GM11168 (cell line): ENCODE measurements around the gene SF3A2.

Experiments used
- in situ Hi-C: fragments of 300-500 bp; cut with MboI; formaldehyde crosslinking; loops from one replicate; pipeline ENCODE4 v1.12.0; 2022; ENCODE audit warnings: low sequenced_read_pairs; ENCODE audit not compliant: unreplicated experiment

Gene SF3A2

DNA sequence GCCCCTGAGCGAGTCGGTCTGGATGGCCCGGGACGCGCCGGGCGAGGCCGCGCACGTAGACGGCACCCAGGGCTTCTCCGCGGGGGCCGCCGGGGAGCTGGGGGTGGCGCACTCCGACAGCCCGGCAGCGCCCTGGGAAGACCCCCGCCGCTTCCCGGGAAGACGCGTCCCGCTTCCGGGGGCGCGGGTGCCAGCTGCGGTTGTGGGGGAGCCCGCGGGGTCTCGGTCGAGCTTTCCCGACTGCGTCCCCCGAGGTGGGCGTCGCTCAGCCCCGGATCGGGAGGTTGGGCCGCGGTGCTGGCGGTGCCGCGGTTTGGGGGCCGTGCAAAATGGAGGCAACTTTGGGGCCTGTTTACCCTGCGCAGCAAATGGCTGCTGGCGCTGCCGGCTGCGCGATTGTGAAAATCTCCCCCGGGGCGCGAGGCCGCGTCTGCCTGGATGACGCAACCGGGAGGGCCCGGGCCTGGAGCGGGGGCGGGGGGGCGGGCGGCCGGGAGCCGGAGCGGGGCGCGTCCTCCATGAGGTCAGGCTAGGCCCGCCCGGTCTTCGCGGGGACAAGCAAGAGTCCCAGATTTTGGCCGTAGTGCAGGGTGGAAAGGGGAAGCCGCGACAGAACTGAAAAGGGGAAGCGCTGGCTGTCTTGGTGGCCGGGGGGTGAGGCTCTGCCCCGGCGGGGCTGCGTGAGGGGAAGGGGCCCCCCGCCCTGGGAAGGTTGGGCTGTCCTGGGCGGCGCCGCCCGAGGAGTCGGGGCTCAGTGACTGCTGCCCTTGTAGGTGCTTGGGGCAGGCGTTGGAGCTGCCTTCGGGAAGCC, 34.0 kb downstream of the SF3A2 start:
- in situ Hi-C loops, result no loop called here

DNA sequence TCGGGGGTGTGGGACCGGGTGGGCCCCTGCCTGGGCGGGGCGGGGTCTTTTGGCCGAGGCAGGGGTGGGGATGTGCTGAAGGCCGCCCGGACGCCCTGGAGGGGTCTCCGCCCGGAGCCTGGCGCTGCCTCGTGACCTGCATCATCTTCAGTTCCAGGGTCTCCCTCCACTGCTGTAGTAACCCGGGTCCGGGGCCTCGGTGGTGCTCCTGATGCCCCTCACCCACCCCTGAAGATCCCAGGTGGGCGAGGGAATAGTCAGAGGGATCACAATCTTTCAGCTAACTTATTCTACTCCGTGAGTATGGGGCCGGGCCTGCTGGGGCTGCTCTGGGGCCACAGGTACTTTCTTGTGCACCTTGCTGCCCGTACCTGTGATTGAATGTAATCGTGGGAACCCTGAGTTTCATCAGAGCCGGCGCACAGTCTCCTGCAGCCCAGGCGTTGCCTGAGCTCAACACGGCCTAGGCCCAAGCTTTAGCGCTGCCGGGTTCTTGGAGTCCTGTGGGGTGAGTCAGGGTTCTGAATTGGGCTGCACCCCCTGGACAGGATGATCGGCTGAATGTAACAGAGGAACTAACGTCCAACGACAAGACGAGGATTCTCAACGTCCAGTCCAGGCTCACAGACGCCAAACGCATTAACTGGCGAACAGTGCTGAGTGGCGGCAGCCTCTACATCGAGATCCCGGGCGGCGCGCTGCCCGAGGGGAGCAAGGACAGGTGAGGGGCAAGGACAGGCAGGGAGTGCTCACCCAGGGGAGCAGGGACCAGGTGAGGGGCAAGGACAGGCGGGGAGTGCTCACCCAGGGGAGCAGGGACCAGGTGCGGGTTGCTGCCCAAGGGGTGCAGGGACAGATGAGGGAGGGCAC, 34.8 kb downstream of the SF3A2 start:
- in situ Hi-C loops, result no loop called here

DNA sequence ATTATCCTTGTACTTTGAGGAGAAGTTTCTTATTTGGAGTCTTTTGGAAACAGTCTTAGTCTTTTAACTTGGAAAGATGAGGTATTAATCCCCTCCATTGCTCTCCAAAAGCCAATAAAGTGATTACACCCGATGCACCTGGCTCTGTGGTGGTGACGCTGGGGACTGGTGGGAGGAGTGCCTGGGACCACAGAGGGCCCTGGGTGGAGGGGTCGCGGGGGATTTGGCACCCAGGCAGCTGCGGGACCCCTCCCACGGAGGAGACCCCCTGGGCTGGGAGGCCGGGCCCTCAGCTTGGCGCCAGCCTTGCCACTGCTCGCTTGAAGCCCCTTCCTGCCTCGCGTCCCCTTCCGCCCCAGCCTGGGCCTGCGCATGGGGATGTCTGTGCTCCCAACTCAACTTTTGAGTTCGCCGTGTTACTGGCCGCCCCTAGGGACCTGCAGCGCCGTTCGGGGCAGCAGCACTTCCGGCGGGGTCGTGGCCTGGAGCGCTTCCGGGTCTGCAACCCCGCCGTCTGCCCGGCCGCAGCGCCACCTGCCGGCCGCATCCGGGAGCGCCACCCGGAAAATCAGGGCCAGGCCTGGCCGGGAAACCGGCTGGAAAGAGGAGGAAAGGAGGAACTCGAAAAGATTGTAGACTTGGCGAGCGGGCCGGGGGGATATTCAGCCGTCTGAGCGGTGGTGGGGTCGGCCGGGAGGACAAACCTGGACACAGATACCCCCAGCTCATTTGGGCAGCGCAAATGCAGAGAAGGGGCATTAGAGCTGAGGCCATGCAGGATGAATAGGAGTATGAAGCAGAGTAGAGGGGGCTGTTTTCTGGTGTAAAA, 36.9 kb downstream of the SF3A2 start:
- in situ Hi-C loops, result no loop called here

DNA sequence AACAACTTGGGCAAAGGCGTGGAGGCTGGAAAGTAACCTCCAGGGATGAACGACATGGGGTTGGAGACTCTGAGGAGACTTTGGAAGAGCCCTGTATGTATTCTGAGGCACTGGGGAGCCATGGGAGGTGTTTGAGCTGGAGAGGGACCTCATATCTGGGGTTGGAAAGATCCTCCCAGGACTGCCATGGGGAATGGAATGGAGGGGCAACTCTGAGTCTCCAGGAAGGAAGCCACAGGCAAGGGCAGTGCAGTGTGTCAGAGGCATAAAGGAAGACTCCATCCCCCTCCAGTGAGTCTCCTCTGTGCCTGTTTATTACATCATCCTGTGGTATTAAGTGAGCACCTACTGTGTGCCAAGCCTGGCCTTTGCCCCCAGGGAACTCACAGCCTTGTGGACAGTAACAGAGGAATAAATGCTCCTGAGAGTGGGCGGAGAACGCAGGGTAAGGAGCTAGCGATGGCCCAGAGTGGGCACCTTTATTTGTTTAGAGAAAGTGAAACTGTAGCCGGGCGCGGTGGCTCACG, 37.6 kb downstream of the SF3A2 start:
- in situ Hi-C loops, result no loop called here

DNA sequence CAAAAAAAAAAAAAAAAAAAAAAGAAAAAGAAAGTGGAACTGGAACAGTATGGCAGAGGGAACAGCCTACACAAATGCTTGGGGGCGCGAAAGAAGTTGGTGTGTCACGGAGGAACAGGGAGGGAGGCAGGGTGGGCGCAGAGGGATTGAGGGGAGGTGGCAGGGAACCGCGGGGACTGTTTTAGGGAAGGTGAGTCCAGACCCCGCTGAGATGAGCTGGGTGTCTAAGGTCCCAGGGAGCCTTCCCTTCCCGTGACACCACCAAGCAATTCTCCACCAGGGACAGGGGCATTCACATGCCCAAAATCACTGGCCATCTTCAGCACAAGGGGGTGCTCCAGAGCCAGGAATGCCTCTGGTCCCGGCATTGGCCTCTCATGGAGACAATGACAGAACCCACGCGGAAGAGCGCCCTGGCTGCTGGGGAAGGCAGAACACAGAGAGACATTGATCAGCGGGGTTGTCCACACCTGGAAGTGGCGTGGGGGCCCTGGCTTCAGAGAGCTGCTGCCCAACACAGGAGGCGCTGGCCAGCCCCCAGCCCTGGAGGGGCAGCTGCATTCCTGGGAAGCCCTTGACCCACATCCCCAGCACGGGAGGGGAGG, 38.4 kb downstream of the SF3A2 start:
- in situ Hi-C loops, result loop anchor here (25.0 kb wide), 1 partner anchor 112 kb away; no protein-coding TSS in a partner anchor

DNA sequence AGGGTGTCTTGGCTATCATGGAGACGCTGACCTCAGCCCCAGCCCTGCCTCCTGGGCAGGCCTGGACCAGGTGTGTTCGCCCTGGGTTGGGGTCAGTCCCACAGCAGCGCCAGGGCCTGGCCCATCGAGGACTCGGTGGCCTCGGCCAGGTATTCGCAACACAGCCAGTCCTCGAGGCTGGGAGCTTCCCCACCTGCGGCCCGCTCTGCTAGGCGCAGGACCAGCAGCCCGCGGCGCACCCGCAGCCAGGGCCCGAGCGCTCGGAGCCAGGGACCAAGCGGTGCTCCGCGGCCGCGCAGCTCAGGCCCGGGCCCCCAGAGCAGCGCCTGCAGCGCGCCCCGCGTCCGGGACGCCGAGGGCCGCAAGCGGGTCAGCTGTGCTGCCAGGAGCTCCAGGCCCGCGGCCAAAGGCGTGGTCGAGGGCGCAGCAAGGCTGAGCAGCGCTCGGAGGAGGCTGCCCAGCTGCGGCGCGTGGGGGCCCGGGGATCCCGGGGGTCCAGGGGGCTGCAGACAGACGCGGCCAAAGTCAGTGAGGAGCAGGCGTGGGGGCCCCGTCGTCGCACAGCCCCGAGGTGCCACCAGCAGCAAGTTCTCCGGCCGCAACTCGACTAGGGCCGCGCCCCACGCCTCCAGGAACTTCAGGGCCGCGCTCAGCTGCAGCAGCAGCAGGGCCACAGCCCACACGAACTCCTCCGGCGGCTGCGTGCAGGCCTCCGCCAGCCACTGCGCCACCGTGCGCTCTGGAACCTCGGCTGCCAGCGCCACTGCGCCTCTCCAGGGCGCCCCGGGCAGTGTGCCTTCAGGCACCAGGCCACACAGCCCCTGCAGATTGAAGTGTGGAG, 39.2 kb downstream of the SF3A2 start:
- in situ Hi-C loops, result loop anchor here (25.0 kb wide), 1 partner anchor 111 kb away; no protein-coding TSS in a partner anchor

DNA sequence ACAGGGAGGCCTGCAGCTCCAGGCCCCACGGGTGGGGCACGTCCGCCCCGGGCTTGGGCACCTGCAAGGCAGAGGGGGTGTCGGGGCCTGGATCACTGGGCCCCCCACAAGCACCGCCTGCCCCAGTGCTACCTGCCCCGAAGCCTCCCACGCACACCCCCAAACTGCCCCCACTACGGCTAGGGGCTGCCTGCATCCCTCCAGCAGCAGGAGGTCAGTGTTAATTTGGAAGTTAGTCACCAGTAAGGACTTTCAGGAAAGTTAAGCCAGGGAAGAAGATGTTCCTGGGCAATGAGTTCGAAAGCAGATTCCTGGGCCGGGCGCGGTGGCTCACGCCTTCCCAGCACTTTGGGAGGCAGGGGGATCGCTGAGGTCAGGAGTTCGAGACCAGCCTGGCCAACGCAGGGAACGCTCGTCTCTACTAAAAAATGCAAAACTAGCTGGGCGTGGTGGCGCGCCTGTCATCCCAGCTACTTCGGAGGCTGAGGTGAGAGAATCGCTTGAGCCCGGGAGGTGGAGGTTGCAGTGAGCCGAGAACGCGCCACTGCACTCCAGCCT, 39.9 kb downstream of the SF3A2 start:
- in situ Hi-C loops, result loop anchor here (25.0 kb wide), 1 partner anchor 111 kb away; no protein-coding TSS in a partner anchor

DNA sequence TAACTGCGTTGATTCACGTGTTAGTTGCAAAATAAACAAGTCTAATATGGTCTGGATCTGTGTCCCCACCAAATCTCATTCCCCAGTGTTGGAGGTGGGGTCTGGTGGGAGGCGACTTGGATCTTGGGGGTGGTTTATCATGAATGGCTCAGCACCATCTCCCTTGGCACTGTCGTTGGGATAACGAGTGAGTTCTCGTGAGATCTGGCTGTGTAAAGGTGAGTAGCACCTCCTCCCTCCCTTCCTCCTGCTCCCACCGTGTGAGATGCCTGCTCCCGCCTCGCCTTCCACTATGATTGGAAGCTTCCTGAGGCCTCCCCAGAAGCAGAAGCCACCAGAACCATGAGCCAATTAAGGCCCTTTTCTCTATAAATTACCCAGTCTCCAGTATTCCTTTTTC, 40.5 kb downstream of the SF3A2 start:
- in situ Hi-C loops, result loop anchor here (25.0 kb wide), 1 partner anchor 110 kb away; no protein-coding TSS in a partner anchor

DNA sequence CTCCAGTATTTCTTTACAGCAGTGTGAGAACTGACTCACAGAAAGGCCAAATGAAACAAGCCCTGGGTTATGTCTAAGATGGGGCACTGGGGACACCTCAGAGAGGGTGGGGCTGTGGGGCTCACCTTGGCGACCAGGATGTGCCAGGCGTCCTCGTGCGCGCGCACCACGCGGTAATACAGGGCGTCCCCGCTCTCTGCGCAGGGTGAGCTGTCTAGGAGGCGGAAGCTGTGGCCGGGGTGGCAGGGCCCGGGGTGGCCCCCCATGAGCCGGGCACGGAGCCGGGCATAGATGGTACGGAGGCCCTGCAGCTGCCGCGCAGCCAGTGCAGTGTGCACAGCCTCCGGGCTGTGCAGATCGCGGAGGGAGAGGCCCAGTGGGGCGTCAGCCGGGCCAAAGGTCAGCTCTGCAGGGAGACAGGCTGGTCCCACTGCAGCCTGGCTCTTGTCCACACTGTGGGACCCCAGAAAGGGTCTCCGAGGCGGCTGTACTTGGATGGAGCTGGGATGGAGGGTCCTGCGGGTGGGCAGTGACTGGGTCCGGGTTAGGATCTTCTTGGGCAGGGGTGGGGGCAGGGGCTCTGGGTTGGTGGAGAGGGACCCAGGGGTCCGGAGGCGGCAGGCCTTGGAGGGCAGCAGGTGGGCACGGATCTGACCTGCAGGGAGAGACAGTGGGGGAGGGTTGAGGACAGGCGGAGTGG, 42.0 kb downstream of the SF3A2 start:
- in situ Hi-C loops, result loop anchor here (25.0 kb wide), 1 partner anchor 109 kb away; no protein-coding TSS in a partner anchor

DNA sequence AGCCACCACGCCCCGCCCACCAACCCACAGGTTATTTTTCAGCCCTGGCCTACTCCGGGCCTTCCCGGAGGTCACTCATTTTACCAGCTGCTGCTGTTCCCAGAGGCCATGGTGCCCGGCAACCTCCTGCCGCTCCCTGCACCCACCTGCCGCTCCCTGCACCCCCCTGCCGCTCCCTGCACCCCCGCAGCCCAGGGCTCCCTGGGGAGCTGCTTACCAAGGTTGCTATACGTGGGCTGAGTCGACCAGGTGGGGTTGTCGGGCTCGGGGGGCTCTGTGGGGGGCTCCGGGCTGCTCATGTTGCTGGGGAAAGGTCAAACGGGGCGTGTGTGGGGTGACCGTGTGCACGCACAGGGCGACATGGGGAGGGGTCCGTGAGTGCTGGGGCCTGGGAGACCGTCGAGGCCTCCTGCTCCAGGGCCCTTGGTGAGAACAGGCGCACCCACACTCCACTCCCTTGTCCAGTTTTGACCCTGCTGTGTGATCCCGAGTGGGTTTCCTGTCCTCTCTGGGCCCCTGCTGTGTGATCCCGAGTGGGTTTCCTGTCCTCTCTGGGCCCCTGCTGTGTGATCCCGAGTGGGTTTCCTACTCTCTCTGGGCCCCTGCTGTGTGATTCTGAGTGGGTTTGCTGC, 44.1 kb downstream of the SF3A2 start:
- in situ Hi-C loops, result loop anchor here (25.0 kb wide), 1 partner anchor 107 kb away; no protein-coding TSS in a partner anchor

DNA sequence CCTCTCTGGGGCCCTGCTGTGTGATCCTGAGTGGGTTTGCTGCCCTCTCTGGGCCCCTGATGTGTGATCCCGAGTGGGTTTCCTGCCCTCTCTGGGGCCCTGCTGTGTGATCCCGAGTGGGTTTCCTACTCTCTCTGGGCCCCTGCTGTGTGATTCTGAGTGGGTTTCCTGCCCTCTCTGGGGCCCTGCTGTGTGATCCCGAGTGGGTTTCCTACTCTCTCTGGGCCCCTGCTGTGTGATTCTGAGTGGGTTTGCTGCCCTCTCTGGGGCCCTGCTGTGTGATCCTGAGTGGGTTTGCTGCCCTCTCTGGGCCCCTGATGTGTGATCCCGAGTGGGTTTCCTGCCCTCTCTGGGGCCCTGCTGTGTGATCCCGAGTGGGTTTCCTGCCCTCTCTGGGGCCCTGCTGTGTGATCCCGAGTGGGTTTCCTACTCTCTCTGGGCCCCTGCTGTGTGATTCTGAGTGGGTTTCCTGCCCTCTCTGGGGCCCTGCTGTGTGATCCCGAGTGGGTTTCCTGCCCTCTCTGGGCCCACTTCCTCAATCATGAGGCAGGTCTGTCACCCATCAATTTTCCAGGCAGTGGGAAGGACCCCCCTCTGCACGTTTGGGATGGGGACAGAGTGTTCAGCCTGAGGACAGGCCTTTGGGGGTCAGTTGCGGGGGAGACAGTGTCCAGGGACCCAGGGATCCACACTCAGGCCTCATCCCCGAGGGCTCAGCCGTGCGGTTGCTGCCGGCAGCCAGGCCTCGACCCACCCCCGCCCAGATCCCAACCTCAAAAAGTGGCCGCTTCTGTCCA, 44.8 kb downstream of the SF3A2 start:
- in situ Hi-C loops, result loop anchor here (25.0 kb wide), 1 partner anchor 106 kb away; no protein-coding TSS in a partner anchor

DNA sequence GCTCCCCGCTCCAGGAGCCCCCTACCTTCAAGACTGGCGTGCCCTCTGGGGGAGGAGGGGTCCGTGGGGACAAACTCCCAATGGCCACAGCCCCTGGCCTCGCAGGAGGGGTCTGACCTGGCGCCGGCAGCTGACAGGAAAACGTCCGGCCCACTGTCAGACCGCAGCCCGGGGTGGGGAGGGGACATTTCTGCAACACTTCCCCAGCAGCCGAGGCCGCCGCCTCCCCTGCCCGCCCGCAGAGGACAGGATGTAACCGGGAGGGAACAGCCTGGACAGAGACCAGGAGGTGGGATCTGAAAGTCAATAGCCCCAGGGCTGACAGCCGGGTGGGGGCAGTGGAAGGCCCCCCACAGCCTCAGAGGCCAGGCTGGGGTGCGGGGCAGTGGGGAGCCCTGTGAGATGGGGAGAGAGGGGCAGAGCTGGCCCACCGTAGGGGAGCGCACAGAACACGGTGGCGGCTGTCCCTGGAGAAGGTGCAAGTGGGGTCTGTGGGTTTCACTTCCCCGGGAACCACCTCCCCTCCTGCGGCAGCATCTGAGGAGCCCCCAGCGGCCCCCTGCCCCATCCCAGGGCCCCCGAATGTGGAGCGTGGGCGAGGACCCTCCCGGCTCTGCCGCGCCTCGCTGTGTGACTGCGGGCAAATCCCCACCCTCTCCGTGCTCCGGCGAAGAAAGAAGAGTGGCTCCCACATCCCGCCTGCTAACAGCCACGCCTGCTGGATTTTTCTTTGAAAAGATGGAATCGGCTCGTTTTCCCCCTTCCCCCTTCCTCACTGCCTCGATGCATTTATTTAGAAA, 45.6 kb downstream of the SF3A2 start, which contains the start of gene PEAK3:
PEAK3 (minus strand) TSS at position 114 of the 800 bp plus-strand sequence. CDS start 1,244 bp downstream, outside the sequence.
- in situ Hi-C loops, result loop anchor here (25.0 kb wide), 1 partner anchor 105 kb away; no protein-coding TSS in a partner anchor

DNA sequence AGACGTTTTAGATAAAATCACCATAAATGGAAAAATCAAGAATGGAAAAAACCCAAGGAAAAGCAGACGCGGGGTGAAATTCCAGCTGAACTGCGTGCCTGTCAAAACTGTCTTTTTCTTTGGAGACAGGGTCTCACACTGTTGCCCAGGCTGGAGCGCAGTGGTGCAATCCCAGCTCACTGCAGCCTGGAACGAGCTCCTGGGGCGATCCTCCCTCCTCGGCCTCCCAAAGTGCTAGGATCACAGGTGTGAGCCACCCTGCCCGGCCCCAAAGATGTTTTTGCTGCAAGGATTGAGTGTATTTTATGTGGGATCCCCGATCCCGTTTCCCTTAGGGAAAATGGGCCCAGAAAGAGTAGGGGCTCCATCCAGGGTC, 46.2 kb downstream of the SF3A2 start:
- in situ Hi-C loops, result loop anchor here (25.0 kb wide), 1 partner anchor 104 kb away; no protein-coding TSS in a partner anchor

DNA sequence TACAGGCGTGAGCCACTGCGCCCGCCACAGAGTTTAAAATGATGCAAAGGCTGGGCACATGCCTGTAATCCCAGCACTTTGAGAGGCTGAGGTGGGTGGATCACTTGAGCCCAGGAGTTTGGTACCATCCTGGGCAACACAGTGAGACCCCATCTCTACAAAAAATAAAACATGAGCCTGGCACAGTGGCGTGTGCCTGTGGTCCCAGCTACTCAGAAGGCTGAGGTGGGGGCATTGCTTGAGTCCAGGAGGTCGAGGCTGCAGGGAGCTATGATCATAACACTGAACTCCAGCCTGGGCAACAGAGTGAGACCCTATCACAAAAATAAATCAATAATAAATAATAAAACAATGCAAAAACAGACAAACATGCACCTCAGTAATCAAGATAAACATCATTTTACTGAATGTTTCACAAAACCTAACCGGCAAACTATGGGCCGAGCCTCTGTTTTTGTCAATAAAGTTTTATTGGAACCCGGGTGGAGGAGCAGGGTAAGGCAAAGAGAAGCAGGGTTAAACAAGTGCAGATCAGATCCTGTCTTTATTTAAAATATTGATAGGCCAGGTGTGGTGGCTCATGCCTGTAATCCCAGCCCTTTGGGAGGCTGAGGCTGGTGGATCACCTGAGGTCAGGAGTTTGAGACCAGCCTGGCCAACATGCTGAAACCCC, 47.3 kb downstream of the SF3A2 start:
- in situ Hi-C loops, result loop anchor here (25.0 kb wide), 1 partner anchor 103 kb away; no protein-coding TSS in a partner anchor
